ENCODE data around the gene KRTAP4-12.
"Not testable (repeated sequence)": the region's sequence is repeated elsewhere in the genome, so short reads cannot be mapped to it uniquely, and the experiment has no call there.

The KRTAP4-12 gene

GRCh38 chr17:41125064-41125463, 1.1 kb upstream of the KRTAP4-12 start:
- DNase-seq: no peak

- not testable (repeated sequence) for DNase-seq
Measured at GRCh38 chr17:41123292-41123990, 541 bp downstream of the KRTAP4-12 start.

- DNase-seq: no peak
Measured at GRCh38 chr17:41121742-41122141, 2.2 kb downstream of the KRTAP4-12 start.

GRCh38 chr17:41119696-41120690, 4.0 kb downstream of the KRTAP4-12 start:
- not testable (repeated sequence) for DNase-seq

- DNase-seq: no peak
Measured at GRCh38 chr17:41118721-41119120, 5.3 kb downstream of the KRTAP4-12 start.

GRCh38 chr17:41117846-41118386, 6.1 kb downstream of the KRTAP4-12 start, which contains the start of gene KRTAP4-11:
KRTAP4-11 (minus strand) TSS chr17:41118373; CDS start chr17:41118315, 58 bp downstream.
- DNase-seq: not testable (repeated sequence)

- DNase-seq: no peak
Measured at GRCh38 chr17:41116297-41116696, 7.7 kb downstream of the KRTAP4-12 start.

- DNase-seq: no peak
Measured at GRCh38 chr17:41111151-41111885, 12.7 kb downstream of the KRTAP4-12 start.

- DNase-seq: not testable (repeated sequence)
Measured at GRCh38 chr17:41108728-41109386, 15.1 kb downstream of the KRTAP4-12 start.

GRCh38 chr17:41107941-41108450, 16.0 kb downstream of the KRTAP4-12 start:
- no peak for DNase-seq

GRCh38 chr17:41105347-41105746, 18.6 kb downstream of the KRTAP4-12 start, which contains the start of gene KRTAP4-9:
KRTAP4-9 (plus strand) TSS chr17:41105389; CDS start chr17:41105389, 0 bp downstream.
- DNase-seq: not testable (repeated sequence)

GRCh38 chr17:41104386-41105038, 19.5 kb downstream of the KRTAP4-12 start:
- not testable (repeated sequence) for DNase-seq

- no peak for DNase-seq
Measured at GRCh38 chr17:41103896-41104295, 20.1 kb downstream of the KRTAP4-12 start.

- no peak for DNase-seq
Measured at GRCh38 chr17:41101586-41102259, 22.3 kb downstream of the KRTAP4-12 start, which contains the start of gene KRTAP4-16. KRTAP4-16 (minus strand) TSS chr17:41102209; CDS start chr17:41102209, 0 bp downstream.

- DNase-seq: not testable (repeated sequence)
Measured at GRCh38 chr17:41099682-41100480, 24.1 kb downstream of the KRTAP4-12 start.

- DNase-seq: no peak
Measured at GRCh38 chr17:41098481-41098880, 25.5 kb downstream of the KRTAP4-12 start.

- no peak for DNase-seq
Measured at GRCh38 chr17:41098042-41098441, 25.9 kb downstream of the KRTAP4-12 start, which contains the start of gene KRTAP4-8. KRTAP4-8 (minus strand) TSS chr17:41098142; CDS start chr17:41098084, 58 bp downstream.

GRCh38 chr17:41096055-41096454, 27.9 kb downstream of the KRTAP4-12 start:
- no peak for DNase-seq

GRCh38 chr17:41088760-41089352, 35.1 kb downstream of the KRTAP4-12 start:
- not testable (repeated sequence) for DNase-seq

Data from DMS79 treated with DMSO at 0.1 percent for 48 hours (cell line).